Neuronal stem cell (in vitro differentiated cells): ENCODE results near the gene TSNAX.

Experiments
- DNase-seq: peaks from one replicate; pipeline ENCODE4 v3.0.0-alpha.2; 2013; ENCODE audit warnings: low spot score
- H2AFZ ChIP-seq: one replicate; pipeline ENCODE4 v1.6.1; 2013; ENCODE audit warnings: mild to moderate bottlenecking, low read length, inconsistent platforms
- H2AK5ac ChIP-seq: 2 replicates; pipeline ENCODE4 v1.6.1; 2013; ENCODE audit warnings: low read depth, mild to moderate bottlenecking, inconsistent platforms, low read length, moderate library complexity, mixed read lengths
- H2BK120ac ChIP-seq: 2 replicates; pipeline ENCODE4 v1.6.1; 2013; ENCODE audit warnings: low read depth, mild to moderate bottlenecking, inconsistent platforms, low read length, moderate library complexity, mixed read lengths
- H2BK12ac ChIP-seq: one replicate; pipeline ENCODE4 v1.6.1; 2013; ENCODE audit warnings: low read length, inconsistent platforms
- H2BK15ac ChIP-seq: 2 replicates; pipeline ENCODE4 v1.6.1; 2013; ENCODE audit warnings: mild to moderate bottlenecking, low read length, inconsistent platforms, mixed read lengths
- H2BK5ac ChIP-seq: one replicate; pipeline ENCODE4 v1.6.1; 2013; ENCODE audit warnings: inconsistent platforms, mild to moderate bottlenecking, low read length, moderate library complexity
- H3K14ac ChIP-seq: one replicate; pipeline ENCODE4 v1.6.1; 2013; ENCODE audit warnings: low read length, inconsistent platforms
- H3K18ac ChIP-seq: 2 replicates; pipeline ENCODE4 v1.6.1; 2013; ENCODE audit warnings: low read length, inconsistent platforms
- H3K23ac ChIP-seq: 2 replicates; pipeline ENCODE4 v1.6.1; 2013; ENCODE audit warnings: low read depth, mild to moderate bottlenecking, mixed read lengths, low read length, inconsistent platforms; ENCODE audit not compliant: poor library complexity
- H3K27ac ChIP-seq: replicated peaks from 3 replicates; pipeline ENCODE4 v1.5.1; 2013; ENCODE audit warnings: low read length, inconsistent platforms
- H3K27me3 ChIP-seq, 3 experiments: 2 replicates each; pipeline ENCODE4 v1.6.1; 2013; ENCODE audit warnings: low read length in 3 of 3, mild to moderate bottlenecking in 2 of 3, inconsistent platforms in 1 of 3, low read depth in 1 of 3, mixed read lengths in 1 of 3, moderate library complexity in 1 of 3; ENCODE audit not compliant: control insufficient read depth in 3 of 3, insufficient read depth in 3 of 3
- H3K36me3 ChIP-seq, 2 donors: replicated peaks in 1 of 2; 2 replicates each; pipeline ENCODE4 v1.6.1; 2013; ENCODE audit warnings: low read length in 2 of 2; ENCODE audit not compliant: control insufficient read depth in 2 of 2, insufficient read depth in 2 of 2
- H3K4ac ChIP-seq: 2 replicates; pipeline ENCODE4 v1.6.1; 2013; ENCODE audit warnings: inconsistent platforms, mild to moderate bottlenecking, low read length, moderate library complexity
- H3K4me1 ChIP-seq, 2 donors: 1 replicate in 1 of 2; 2 replicates in 1 of 2; pipeline ENCODE4 v1.6.1; 2013; ENCODE audit warnings: low read length in 2 of 2, low read depth in 1 of 2; ENCODE audit not compliant: control insufficient read depth in 2 of 2, insufficient read depth in 1 of 2
- H3K4me2 ChIP-seq: one replicate; pipeline ENCODE4 v1.6.1; 2013; ENCODE audit warnings: mild to moderate bottlenecking, low read length, inconsistent platforms; ENCODE audit not compliant: insufficient read depth, poor library complexity, severe bottlenecking
- H3K4me3 ChIP-seq, 2 donors: 2 replicates each; pipeline ENCODE4 v1.5.1; 2013; ENCODE audit warnings: low read length in 2 of 2, mild to moderate bottlenecking in 2 of 2, inconsistent platforms in 1 of 2, moderate library complexity in 1 of 2
- H3K79me1 ChIP-seq: one replicate; pipeline ENCODE4 v1.6.1; 2013; ENCODE audit warnings: low read depth, mild to moderate bottlenecking, inconsistent platforms, low read length, moderate library complexity
- H3K9ac ChIP-seq: one replicate; pipeline ENCODE4 v1.6.1; 2013; ENCODE audit warnings: mild to moderate bottlenecking, low read depth, low read length, inconsistent platforms; ENCODE audit not compliant: poor library complexity
- H3K9me3 ChIP-seq, 2 donors: replicated peaks in 1 of 2; 2 replicates each; pipeline versions ENCODE3 to v1.6.1; 2013; ENCODE audit warnings: low read length in 2 of 2, mild to moderate bottlenecking in 2 of 2, inconsistent platforms in 1 of 2, low read depth in 1 of 2, mixed read lengths in 1 of 2, moderate library complexity in 1 of 2; ENCODE audit not compliant: control insufficient read depth in 2 of 2, insufficient read depth in 1 of 2
- H4K8ac ChIP-seq: one replicate; pipeline ENCODE4 v1.6.1; 2013; ENCODE audit warnings: low read depth, mild to moderate bottlenecking, inconsistent platforms, low read length, moderate library complexity
- H4K91ac ChIP-seq: one replicate; pipeline ENCODE4 v1.6.1; 2013; ENCODE audit warnings: low read length, low read depth, mild to moderate bottlenecking, inconsistent platforms; ENCODE audit not compliant: poor library complexity
- WGBS, 2 donors: extraction: QIAGEN DNeasy Blood & Tissue Kit; methylation state at CpG; one replicate each; pipeline ENCODE4 v1.1.7; 2013; ENCODE audit warnings: missing lambda C conversion rate in 2 of 2, mixed read lengths in 1 of 2; ENCODE audit not compliant: insufficient read length in 2 of 2, insufficient replicate concordance in 1 of 2; ENCODE audit errors: extremely low coverage in 2 of 2; 5-methylcytosine and 5-hydroxymethylcytosine counted together

Gene TSNAX

GRCh38 chr1:231603598-231604275 lies 75.3 kb downstream of the TSNAX start:
- no peak overlapping the region for H3K9ac ChIP-seq
- DNase-seq, result peak; percentile 42
- no peak overlapping the region for H4K91ac ChIP-seq
- H2AK5ac ChIP-seq, result no peak overlapping the region
- H3K23ac ChIP-seq, result no peak overlapping the region
- H3K36me3 ChIP-seq, result no peaks in the 10 kb centered on the region
- no peaks in the 10 kb centered on the region for H3K79me1 ChIP-seq
- H3K27ac ChIP-seq, result no peak overlapping the region
- H3K18ac ChIP-seq, result no peak overlapping the region
- H2AFZ ChIP-seq, result peak overlapping the region; percentile 90
- H3K14ac ChIP-seq, result no peak overlapping the region
- peaks cover 0 to 2% of the 10 kb centered on the region in 2 donors for H3K4me1 ChIP-seq
- H2BK15ac ChIP-seq, result no peak overlapping the region
- H3K27me3 ChIP-seq, result no peaks in the 10 kb centered on the region
- peak overlapping the region; percentile 58 for H2BK12ac ChIP-seq
- H3K4me2 ChIP-seq, result peak overlapping the region; percentile 19
- H3K9me3 ChIP-seq, result peaks cover 0 to 4% of the 10 kb centered on the region in 2 donors
- no peak overlapping the region for H2BK120ac ChIP-seq
- H2BK5ac ChIP-seq, result no peak overlapping the region
- WGBS, 2 donors, result no CpG with 5 or more reads among the region's 8 CpGs
- peak overlapping the region in 1 of 2 donors; percentile 36 for H3K4me3 ChIP-seq
- H4K8ac ChIP-seq, result no peak overlapping the region
- H3K4ac ChIP-seq, result no peak overlapping the region

- Histone ChIP-seq H3K4me3 (no peak overlapping the region), H3K4me2 (no peak overlapping the region), H2BK15ac (no peak overlapping the region), H3K27ac (no peak overlapping the region), H3K4ac (no peak overlapping the region), H3K14ac (no peak overlapping the region), H4K91ac (no peak overlapping the region), H2BK12ac (no peak overlapping the region), H2BK5ac (no peak overlapping the region), H3K4me1 (peaks cover 0 to 2% of the 10 kb centered on the region in 2 donors), H2AK5ac (no peak overlapping the region), H3K9me3 (peaks cover 0 to 4% of the 10 kb centered on the region in 2 donors), H2AFZ (no peak overlapping the region), H3K36me3 (no peaks in the 10 kb centered on the region), H4K8ac (no peak overlapping the region), H3K18ac (no peak overlapping the region), H3K9ac (no peak overlapping the region), H3K79me1 (no peaks in the 10 kb centered on the region), H3K27me3 (no peaks in the 10 kb centered on the region), H2BK120ac (no peak overlapping the region), H3K23ac (no peak overlapping the region)
- DNase-seq, result no peak
- no CpG with 5 or more reads among the region's 2 CpGs for WGBS, 2 donors
These were observed 75.8 kb downstream of the TSNAX start for GRCh38 chr1:231604276-231604621.

- H3K18ac ChIP-seq, result no peak overlapping the region
These were observed 77.0 kb downstream of the TSNAX start for GRCh38 chr1:231605149-231606100.

GRCh38 chr1:231606712-231607111 lies 78.2 kb downstream of the TSNAX start:
- Histone ChIP-seq H2BK15ac (no peak overlapping the region), H3K23ac (no peak overlapping the region), H3K4me2 (no peak overlapping the region)

More at GRCh38 chr1:231605149-231606100, 77.0 kb downstream of the TSNAX start:
- H3K9me3 ChIP-seq, result peaks cover 0 to 4% of the 10 kb centered on the region in 2 donors
- no peak overlapping the region for H2BK15ac ChIP-seq
- H3K4me2 ChIP-seq, result no peak overlapping the region
- no peak overlapping the region for H3K4me3 ChIP-seq
- no peak overlapping the region for H3K14ac ChIP-seq
- no peak overlapping the region for H2BK12ac ChIP-seq
- WGBS, 2 donors, result no CpG with 5 or more reads among the region's 8 CpGs
- H2AFZ ChIP-seq, result peak overlapping the region; percentile 4
- H3K4me1 ChIP-seq, result peaks cover 0 to 2% of the 10 kb centered on the region in 2 donors
- H2BK5ac ChIP-seq, result no peak overlapping the region
- no peaks in the 10 kb centered on the region for H3K27me3 ChIP-seq
- DNase-seq, result no peak
- H4K8ac ChIP-seq, result no peak overlapping the region
- no peak overlapping the region for H3K4ac ChIP-seq
- no peaks in the 10 kb centered on the region for H3K79me1 ChIP-seq
- H3K36me3 ChIP-seq, result no peaks in the 10 kb centered on the region
- H3K23ac ChIP-seq, result no peak overlapping the region
- H3K27ac ChIP-seq, result no peak overlapping the region
- H3K9ac ChIP-seq, result no peak overlapping the region
- H2BK120ac ChIP-seq, result no peak overlapping the region
- H2AK5ac ChIP-seq, result no peak overlapping the region
- H4K91ac ChIP-seq, result no peak overlapping the region

More at GRCh38 chr1:231606712-231607111, 78.2 kb downstream of the TSNAX start:
- Histone ChIP-seq H3K27ac (no peak overlapping the region), H3K4me1 (peaks cover 0 to 2% of the 10 kb centered on the region in 2 donors), H3K4me3 (no peak overlapping the region), H2BK120ac (no peak overlapping the region), H3K36me3 (no peaks in the 10 kb centered on the region), H2AFZ (no peak overlapping the region), H3K4ac (no peak overlapping the region), H3K9me3 (peaks cover 0 to 4% of the 10 kb centered on the region in 2 donors), H4K8ac (no peak overlapping the region), H2BK5ac (no peak overlapping the region), H3K27me3 (peaks cover 0 to 5% (median 0%) of the 10 kb centered on the region in 3 experiments), H3K79me1 (no peaks in the 10 kb centered on the region), H3K9ac (no peak overlapping the region), H3K14ac (no peak overlapping the region), H2BK12ac (no peak overlapping the region), H2AK5ac (no peak overlapping the region), H3K18ac (no peak overlapping the region), H4K91ac (no peak overlapping the region)
- DNase-seq, result no peak
- WGBS, 2 donors, result no CpG with 5 or more reads among the region's 4 CpGs
